GM12878 (cell line): ENCODE measurements around the gene CEP83. TPM values are rescaled to one million over a fixed set of nuclear protein-coding genes. Genes with fewer than 3 reads are reported as not detected.

ENCODE experiments used
- ATAC-seq: fragments of 200-7000 bp; cut with Tn5 transposase; 3 replicates; pipeline ENCODE4 v1.9.1; 2020; ENCODE audit warnings: mild to moderate bottlenecking, moderate library complexity
- BruUV-seq: library from RNA; stranded (reverse); fragments of 400-500 nt; replicated peaks from 2 replicates; lab custom pipeline; 2021; lab: Mats Ljungman, UMichigan
- CTCF ChIA-PET: fragments of 300-600 bp; sonication (Branson Sonifier 250); formaldehyde crosslinking; extraction: SDS; loops from one replicate; lab custom pipeline; 2021; ENCODE audit warnings: inconsistent platforms; lab: Yijun Ruan, JAX
- POLR2A ChIA-PET: fragments of 350-600 bp; formaldehyde crosslinking; extraction: SDS; loops from one replicate; lab custom pipeline; 2021; ENCODE audit warnings: inconsistent platforms; lab: Charles Lee
- RAD21 ChIA-PET: fragments of 300-600 bp; sonication (Branson Sonifier 250); formaldehyde crosslinking; loops from one replicate; lab custom pipeline; 2023; ENCODE audit warnings: antibody characterized with exemption; ENCODE audit not compliant: unreplicated experiment; lab: Charles Lee
- SMC1A ChIA-PET: fragments of 300-600 bp; sonication (Branson Sonifier 250); formaldehyde crosslinking; loops from one replicate; lab custom pipeline; 2023; ENCODE audit not compliant: unreplicated experiment, uncharacterized antibody; lab: Charles Lee
- DNase-seq: peaks from one replicate; pipeline ENCODE4 v3.0.0-alpha.2; 2011; ENCODE audit warnings: low read depth, low spot score
- FAIRE-seq: peaks from 3 replicates; lab custom pipeline; 2011; peaks lifted over from hg19 to GRCh38; lab: Jason Lieb, UNC
- H2AFZ ChIP-seq: 2 replicates; pipeline ENCODE4 v1.6.0; 2011; ENCODE audit warnings: low read depth, low read length, control low read depth; ENCODE audit not compliant: control insufficient read depth
- H3K27ac ChIP-seq: 2 replicates; pipeline ENCODE4 v1.5.1; 2011; ENCODE audit warnings: control low read depth; ENCODE audit not compliant: control insufficient read depth, insufficient read depth
- H3K27me3 ChIP-seq, 2 experiments: replicated peaks in 1 of 2; 2 replicates each; pipeline versions ENCODE4 v1.6.0 to v1.6.1; 2011; ENCODE audit warnings: low read length in 1 of 2; ENCODE audit not compliant: control insufficient read depth in 2 of 2, insufficient read depth in 2 of 2
- H3K36me3 ChIP-seq, 2 experiments: 2 replicates each; pipeline ENCODE4 v1.5.1; 2011; ENCODE audit warnings: low read length in 1 of 2; ENCODE audit not compliant: control insufficient read depth in 2 of 2, insufficient read depth in 2 of 2
- H3K4me1 ChIP-seq: 2 replicates; pipeline ENCODE4 v1.6.1; 2011; ENCODE audit warnings: mild to moderate bottlenecking, low read length, moderate library complexity, mixed read lengths; ENCODE audit not compliant: control insufficient read depth, insufficient read depth
- H3K4me2 ChIP-seq: 2 replicates; pipeline ENCODE4 v1.6.0; 2011; ENCODE audit warnings: control low read depth; ENCODE audit not compliant: control insufficient read depth, insufficient read depth
- H3K4me3 ChIP-seq: fragments of 200-600 bp; sonication (generic); 2 replicates; pipeline ENCODE4 v1.5.1; 2016
- H3K79me2 ChIP-seq: 2 replicates; pipeline ENCODE4 v1.6.0; 2011; ENCODE audit warnings: low read length; ENCODE audit not compliant: control insufficient read depth, insufficient read depth
- H3K9ac ChIP-seq: 2 replicates; pipeline ENCODE4 v1.8.0; 2011; ENCODE audit warnings: low read length, control low read depth, mixed read lengths; ENCODE audit not compliant: control insufficient read depth, insufficient read depth
- H3K9me3 ChIP-seq: replicated peaks from 3 replicates; pipeline ENCODE4 v1.5.1; 2011; ENCODE audit warnings: mild to moderate bottlenecking, low read length; ENCODE audit not compliant: control insufficient read depth, insufficient read depth
- H4K20me1 ChIP-seq: 2 replicates; pipeline ENCODE4 v1.6.0; 2011; ENCODE audit not compliant: control insufficient read depth, insufficient read depth
- HCFC1 ChIP-seq: fragments of 150-350 bp; IDR thresholded peaks from 2 replicates; pipeline ENCODE4 v1.6.1; 2014; ENCODE audit warnings: low read length
- HSF1 ChIP-seq: fragments of 150-350 bp; IDR thresholded peaks from 2 replicates; pipeline ENCODE4 v1.6.1; 2014; ENCODE audit warnings: mild to moderate bottlenecking, low read depth, low read length
- IRF4 ChIP-seq: IDR thresholded peaks from 2 replicates; pipeline ENCODE4 v1.6.1; 2011; ENCODE audit warnings: low read depth, low read length
- JUNB ChIP-seq: IDR thresholded peaks from 2 replicates; pipeline ENCODE4 v1.6.1; 2016; ENCODE audit warnings: antibody characterized with exemption, mild to moderate bottlenecking
- NFXL1 ChIP-seq: fragments of 450-650 bp; IDR thresholded peaks from 2 replicates; pipeline ENCODE4 v1.6.1; 2017; ENCODE audit warnings: antibody characterized with exemption, mild to moderate bottlenecking, borderline replicate concordance
- SPI1 ChIP-seq: IDR thresholded peaks from 2 replicates; pipeline ENCODE4 v1.6.1; 2011; ENCODE audit warnings: low read depth, mild to moderate bottlenecking, low read length, moderate library complexity, borderline replicate concordance; ENCODE audit not compliant: insufficient read depth
- USF2 ChIP-seq: IDR thresholded peaks from 2 replicates; pipeline ENCODE4 v1.6.1; 2011; ENCODE audit warnings: low read depth, low read length, improper control_type of control experiment, borderline replicate concordance
- YY1 ChIP-seq: IDR thresholded peaks from 2 replicates; pipeline ENCODE4 v1.6.1; 2011; ENCODE audit warnings: low read depth, mild to moderate bottlenecking, low read length
- ZNF274 ChIP-seq: IDR thresholded peaks from one replicate; pipeline ENCODE4 v1.8.0; 2011; ENCODE audit not compliant: insufficient read length, insufficient read depth
- WGBS: methylation state at CpG from one replicate; pipeline ENCODE4 v1.1.6; 2016; ENCODE audit warnings: low lambda C conversion rate; ENCODE audit not compliant: insufficient replicate concordance, insufficient coverage; ENCODE audit errors: missing lambda C conversion rate; 5-methylcytosine and 5-hydroxymethylcytosine counted together
- in situ Hi-C: fragments of 300-500 bp; cut with MboI; formaldehyde crosslinking; loops from 9 replicates; pipeline ENCODE4 v1.14.3; 2018; ENCODE audit warnings: mixed read lengths
- intact Hi-C: fragments of 100-400 bp; cut with micrococcal nuclease; formaldehyde crosslinking; loops from one replicate; pipeline ENCODE4 v1.14.2; 2022; ENCODE audit not compliant: unreplicated experiment
- polyA plus RNA-seq, 11 experiments: library from polyadenylated mRNA; depleted of rRNA in 4 of 11; unstranded in 6 of 11; stranded (reverse) in 5 of 11; fragments of >200 nt; fragmentation: Nextera tagmentation in 4 of 11; fragmentation: Illumina TruSeq in 1 of 11; extraction: Ambion mirVana in 4 of 11; extraction: Trizol in 1 of 11; gene quantifications; 1 replicate in 1 of 11; 2 replicates in 10 of 11; pipeline versions ENCODE4 v1.2.1 to v1.2.3, GENCODE V29; 2011 to 2016; ENCODE audit warnings: inconsistent platforms in 2 of 11, missing spikeins in 2 of 11, low read depth in 1 of 11
- total RNA-seq, 4 experiments: library from RNA; depleted of rRNA in 3 of 4; stranded (reverse); fragments of >200 nt in 3 of 4; fragmentation: Illumina TruSeq in 1 of 4; extraction: Trizol in 1 of 4; gene quantifications; 2 replicates each; pipeline versions ENCODE4 v1.2.1 to v1.2.3, GENCODE V29; 2013 to 2021
- TF ChIP-seq, protein P1 (sequence below): fragments of 450-650 bp; IDR thresholded peaks from 2 replicates; pipeline ENCODE4 v1.6.1; 2016; ENCODE audit warnings: mild to moderate bottlenecking, moderate library complexity, borderline replicate concordance

Gene CEP83
- total and polyA plus RNA-seq, 10 of the 15 experiments (the other 5 are each of a cell fraction or from before 2014, with no cell fraction given), result 4.3 to 39.0 (median 22.5) TPM

GRCh38 chr12:94272280-94272679, 187.4 kb downstream of the CEP83 start:
- ChIA-PET SMC1A (interaction anchor here (0.9 to 2.3 kb wide), 6 partner anchors 10 to 132 kb away, joined by 3 to 10 read pairs (median 4); no protein-coding TSS in a partner anchor), CTCF (interaction anchor here (1.1 kb wide), 1 partner anchor 10 kb away, joined by 3 read pairs; no protein-coding TSS in a partner anchor)
- no peaks in the 10 kb centered on the region for H4K20me1 ChIP-seq
- ATAC-seq, result peak; percentile 12
- no peak for FAIRE-seq
- in situ Hi-C loops, result no loop called here
- peak; percentile 63 for TF ChIP-seq SPI1
- 0 out of 2 replicates have a peak, but pooled peaks have one; percentile 24 for TF ChIP-seq IRF4
- TF ChIP-seq HSF1, result no peak
- TF ChIP-seq JUNB, result peak; percentile 25; the same call in 1 of the 2 replicates
- TF ChIP-seq USF2, result no peak
- no peak for TF ChIP-seq NFXL1
- TF ChIP-seq YY1, result 0 out of 2 replicates have a peak, but pooled peaks have one; percentile 56
- TF ChIP-seq ZNF274, result no peak
- no peak for TF ChIP-seq HCFC1
- TF ChIP-seq, protein P1, sequence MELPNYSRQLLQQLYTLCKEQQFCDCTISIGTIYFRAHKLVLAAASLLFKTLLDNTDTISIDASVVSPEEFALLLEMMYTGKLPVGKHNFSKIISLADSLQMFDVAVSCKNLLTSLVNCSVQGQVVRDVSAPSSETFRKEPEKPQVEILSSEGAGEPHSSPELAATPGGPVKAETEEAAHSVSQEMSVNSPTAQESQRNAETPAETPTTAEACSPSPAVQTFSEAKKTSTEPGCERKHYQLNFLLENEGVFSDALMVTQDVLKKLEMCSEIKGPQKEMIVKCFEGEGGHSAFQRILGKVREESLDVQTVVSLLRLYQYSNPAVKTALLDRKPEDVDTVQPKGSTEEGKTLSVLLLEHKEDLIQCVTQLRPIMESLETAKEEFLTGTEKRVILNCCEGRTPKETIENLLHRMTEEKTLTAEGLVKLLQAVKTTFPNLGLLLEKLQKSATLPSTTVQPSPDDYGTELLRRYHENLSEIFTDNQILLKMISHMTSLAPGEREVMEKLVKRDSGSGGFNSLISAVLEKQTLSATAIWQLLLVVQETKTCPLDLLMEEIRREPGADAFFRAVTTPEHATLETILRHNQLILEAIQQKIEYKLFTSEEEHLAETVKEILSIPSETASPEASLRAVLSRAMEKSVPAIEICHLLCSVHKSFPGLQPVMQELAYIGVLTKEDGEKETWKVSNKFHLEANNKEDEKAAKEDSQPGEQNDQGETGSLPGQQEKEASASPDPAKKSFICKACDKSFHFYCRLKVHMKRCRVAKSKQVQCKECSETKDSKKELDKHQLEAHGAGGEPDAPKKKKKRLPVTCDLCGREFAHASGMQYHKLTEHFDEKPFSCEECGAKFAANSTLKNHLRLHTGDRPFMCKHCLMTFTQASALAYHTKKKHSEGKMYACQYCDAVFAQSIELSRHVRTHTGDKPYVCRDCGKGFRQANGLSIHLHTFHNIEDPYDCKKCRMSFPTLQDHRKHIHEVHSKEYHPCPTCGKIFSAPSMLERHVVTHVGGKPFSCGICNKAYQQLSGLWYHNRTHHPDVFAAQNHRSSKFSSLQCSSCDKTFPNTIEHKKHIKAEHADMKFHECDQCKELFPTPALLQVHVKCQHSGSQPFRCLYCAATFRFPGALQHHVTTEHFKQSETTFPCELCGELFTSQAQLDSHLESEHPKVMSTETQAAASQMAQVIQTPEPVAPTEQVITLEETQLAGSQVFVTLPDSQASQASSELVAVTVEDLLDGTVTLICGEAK, result no peak
- TF ChIP-seq, all 136 proteins: peak for 4
- intact Hi-C loops, result no loop called here
- no peak overlapping the region for H3K27ac ChIP-seq
- no peak overlapping the region for H3K4me3 ChIP-seq
- peaks cover 3 to 15% of the 10 kb centered on the region in 2 experiments; a peak in 3 of 4 replicates for H3K36me3 ChIP-seq
- H3K4me1 ChIP-seq, result peaks cover 47% of the 10 kb centered on the region
- H3K9me3 ChIP-seq, result no peaks in the 10 kb centered on the region
- POLR2A ChIA-PET, result interaction anchor here (0.5 to 2.4 kb wide), 3 partner anchors 10 to 116 kb away, joined by 3 to 11 read pairs (median 4); no protein-coding TSS in a partner anchor
- no peak overlapping the region for H2AFZ ChIP-seq
- H3K9ac ChIP-seq, result no peak overlapping the region
- RAD21 ChIA-PET, result interaction anchor here (1.4 to 4.8 kb wide), 2 partner anchors 64 to 121 kb away, joined by 5 to 17 read pairs; no protein-coding TSS in a partner anchor
- no peaks in the 10 kb centered on the region for H3K27me3 ChIP-seq
- no peaks in the 10 kb centered on the region for H3K79me2 ChIP-seq
- 75% methylated on average over 5 of the region's 5 CpGs for WGBS
- H3K4me2 ChIP-seq, result no peak overlapping the region
- no peak for DNase-seq
- no TSS peak for BruUV-seq
